Ishikawa (cell line): Measurements from ENCODE around the gene EGFL7.

ENCODE experiments used
- CEBPB ChIP-seq: IDR thresholded peaks from 2 replicates; pipeline ENCODE4 v1.6.1; 2012
- CREB1 ChIP-seq: IDR thresholded peaks from 2 replicates; pipeline ENCODE4 v1.6.1; 2012; ENCODE audit warnings: low read depth
- EGR1 ChIP-seq: IDR thresholded peaks from 2 replicates; pipeline ENCODE4 v1.6.1; 2012
- EP300 ChIP-seq: IDR thresholded peaks from 2 replicates; pipeline ENCODE4 v1.6.1; 2012; ENCODE audit warnings: borderline replicate concordance
- FOXM1 ChIP-seq: IDR thresholded peaks from 2 replicates; pipeline ENCODE4 v1.6.1; 2012; ENCODE audit warnings: low read depth, borderline replicate concordance
- MAX ChIP-seq: IDR thresholded peaks from 2 replicates; pipeline ENCODE4 v1.6.1; 2012
- NFIC ChIP-seq: IDR thresholded peaks from 2 replicates; pipeline ENCODE4 v1.6.1; 2012
- RAD21 ChIP-seq: IDR thresholded peaks from 2 replicates; pipeline ENCODE4 v1.6.1; 2012; ENCODE audit warnings: low read depth
- REST ChIP-seq: IDR thresholded peaks from 2 replicates; pipeline ENCODE4 v1.6.1; 2012; ENCODE audit warnings: low read depth, mild to moderate bottlenecking
- TAF1 ChIP-seq: IDR thresholded peaks from 2 replicates; pipeline ENCODE4 v1.6.1; 2012; ENCODE audit warnings: low read depth, mild to moderate bottlenecking
- TCF12 ChIP-seq: IDR thresholded peaks from 2 replicates; pipeline ENCODE4 v1.6.1; 2012; ENCODE audit warnings: low read depth
- TEAD4 ChIP-seq: IDR thresholded peaks from 2 replicates; pipeline ENCODE4 v1.6.1; 2012
- YY1 ChIP-seq: IDR thresholded peaks from 2 replicates; pipeline ENCODE4 v1.6.1; 2012; ENCODE audit warnings: low read depth
- ZBTB7A ChIP-seq: IDR thresholded peaks from 2 replicates; pipeline ENCODE4 v1.6.1; 2012; ENCODE audit warnings: low read depth
- TF ChIP-seq, protein P1 (sequence below): IDR thresholded peaks from 2 replicates; pipeline ENCODE4 v1.6.1; 2012

The EGFL7 gene

DNA sequence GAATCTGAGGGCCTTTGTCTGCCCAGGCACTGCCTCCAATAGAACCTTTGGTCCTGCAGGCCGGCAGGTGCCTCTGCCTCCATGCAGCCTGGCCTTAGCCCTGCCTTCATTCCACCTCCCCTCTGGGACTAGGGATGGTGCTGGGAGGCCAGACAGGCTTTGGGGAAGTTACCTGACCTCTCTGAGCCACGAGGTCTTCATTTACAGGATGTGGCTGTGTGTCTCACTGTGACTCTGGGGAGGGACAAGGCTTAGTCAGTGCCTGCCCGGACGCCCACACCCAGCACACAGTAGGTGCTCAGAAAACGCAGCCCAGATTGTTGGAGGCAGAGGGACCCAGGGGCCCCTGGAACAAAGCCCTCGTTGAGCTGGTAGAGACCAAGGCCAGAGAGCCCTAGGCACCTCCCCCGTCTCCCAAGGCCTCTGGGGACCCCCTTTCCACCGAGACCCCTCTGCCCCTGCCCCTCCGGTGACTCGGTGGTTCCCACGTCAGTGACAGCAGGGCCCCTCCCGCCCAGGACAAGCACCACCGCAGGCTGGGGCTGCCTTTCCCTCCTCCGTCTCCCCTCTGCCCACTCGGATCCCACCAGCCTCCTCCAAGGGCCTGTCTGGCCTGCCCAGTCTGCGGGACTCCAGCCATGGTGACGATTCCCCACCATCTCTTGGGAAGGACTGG is 46.9 kb upstream of the EGFL7 start:
- TF ChIP-seq EGR1 (no peak), TCF12 (no peak), ZBTB7A (no peak), CREB1 (no peak), TEAD4 (no peak), FOXM1 (no peak), REST (no peak), MAX (no peak), TAF1 (no peak), CEBPB (no peak), YY1 (no peak), RAD21 (no peak), EP300 (no peak), NFIC (no peak)
- TF ChIP-seq, protein P1, sequence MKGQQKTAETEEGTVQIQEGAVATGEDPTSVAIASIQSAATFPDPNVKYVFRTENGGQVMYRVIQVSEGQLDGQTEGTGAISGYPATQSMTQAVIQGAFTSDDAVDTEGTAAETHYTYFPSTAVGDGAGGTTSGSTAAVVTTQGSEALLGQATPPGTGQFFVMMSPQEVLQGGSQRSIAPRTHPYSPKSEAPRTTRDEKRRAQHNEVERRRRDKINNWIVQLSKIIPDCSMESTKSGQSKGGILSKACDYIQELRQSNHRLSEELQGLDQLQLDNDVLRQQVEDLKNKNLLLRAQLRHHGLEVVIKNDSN, result no peak

GRCh38 chr9:136616307-136616635 is 46.4 kb upstream of the EGFL7 start:
- TF ChIP-seq TCF12, result no peak
- no peak for TF ChIP-seq EGR1

GRCh38 chr9:136616948-136617695 is 45.6 kb upstream of the EGFL7 start:
- TF ChIP-seq TCF12 (no peak), CEBPB (no peak), RAD21 (no peak), NFIC (no peak), REST (no peak), ZBTB7A (no peak), YY1 (no peak), EP300 (no peak), CREB1 (no peak), MAX (no peak), FOXM1 (no peak), EGR1 (no peak), TAF1 (no peak), TEAD4 (no peak)
- TF ChIP-seq, protein P1, result no peak

GRCh38 chr9:136617746-136618579 is 44.8 kb upstream of the EGFL7 start:
- TF ChIP-seq, protein P1, result no peak
- TF ChIP-seq TAF1 (no peak), EP300 (no peak), CREB1 (no peak)
